ENCODE data around the gene SF3B4. TPM values are rescaled to one million over a fixed set of nuclear protein-coding genes. Genes with fewer than 3 reads are reported as not detected.
A peak's percentile ranks its signal among the peaks of the same experiment; 100 is the strongest.

SF3B4 gene
- total RNA-seq, 1 experiment from 2014 or later, result 42.3 TPM

DNA sequence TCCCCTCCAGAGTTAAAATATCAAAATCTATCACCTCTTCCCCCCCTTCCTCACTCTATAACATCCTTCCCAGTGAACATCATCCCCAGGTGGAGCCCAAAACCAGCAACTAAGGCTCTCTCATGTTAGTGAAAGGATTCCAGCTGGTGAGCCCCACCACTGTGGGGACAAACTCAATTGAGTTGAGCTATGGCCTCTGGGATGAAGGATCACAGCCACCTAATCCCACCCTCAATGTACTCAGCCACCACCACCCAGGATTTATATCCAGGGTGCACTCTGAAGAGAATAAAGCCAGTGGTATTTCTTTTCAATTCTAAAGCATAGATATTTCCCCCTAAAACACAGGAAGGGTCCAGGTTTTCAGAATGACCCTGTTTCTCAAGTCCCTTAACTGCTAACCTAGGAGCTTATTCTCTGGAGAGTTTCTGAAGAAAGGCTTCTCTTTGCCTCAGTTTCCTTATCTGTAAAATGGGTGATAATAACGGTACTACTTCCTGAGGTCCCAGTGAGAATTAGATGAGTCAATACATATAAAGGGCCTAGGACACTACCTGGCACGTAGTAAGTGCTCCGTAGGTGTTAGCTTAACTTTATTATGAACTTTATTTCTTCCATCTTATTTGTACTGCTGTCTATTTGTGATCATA lies 43.9 kb downstream of the SF3B4 start:
- Histone ChIP-seq H3K27me3 (no peaks in the 10 kb centered on the region), H3K9me3 (no peaks in the 10 kb centered on the region), H3K4me3 (peak overlapping the region; percentile 68; the same call in 1 of the 2 replicates), H3K36me3 (no peaks in the 10 kb centered on the region)
- DNase-seq, result no peak

DNA sequence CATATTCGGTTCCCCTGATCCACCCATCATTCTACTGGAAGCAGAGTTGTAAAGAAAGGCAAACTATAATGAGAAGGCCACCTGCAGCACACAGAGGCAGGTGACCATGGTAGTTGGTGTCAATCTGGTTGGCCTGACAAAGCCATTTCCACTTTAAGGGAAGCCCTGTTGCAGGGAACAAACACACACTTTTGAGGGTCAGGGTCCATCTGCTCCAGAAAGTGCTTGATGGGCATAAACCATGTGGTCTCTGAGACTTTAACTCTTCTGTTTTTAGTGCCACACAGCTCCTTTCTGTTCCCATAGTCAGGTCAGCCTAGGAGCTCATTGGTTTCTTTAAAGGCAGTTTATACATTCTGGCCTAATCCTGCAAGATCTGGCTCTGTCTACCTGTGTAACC lies 45.7 kb downstream of the SF3B4 start:
- H3K4me3 ChIP-seq, result no peak overlapping the region
- no peak for DNase-seq
- H3K27me3 ChIP-seq, result no peaks in the 10 kb centered on the region
- no peaks in the 10 kb centered on the region for H3K36me3 ChIP-seq
- H3K9me3 ChIP-seq, result no peaks in the 10 kb centered on the region

DNA sequence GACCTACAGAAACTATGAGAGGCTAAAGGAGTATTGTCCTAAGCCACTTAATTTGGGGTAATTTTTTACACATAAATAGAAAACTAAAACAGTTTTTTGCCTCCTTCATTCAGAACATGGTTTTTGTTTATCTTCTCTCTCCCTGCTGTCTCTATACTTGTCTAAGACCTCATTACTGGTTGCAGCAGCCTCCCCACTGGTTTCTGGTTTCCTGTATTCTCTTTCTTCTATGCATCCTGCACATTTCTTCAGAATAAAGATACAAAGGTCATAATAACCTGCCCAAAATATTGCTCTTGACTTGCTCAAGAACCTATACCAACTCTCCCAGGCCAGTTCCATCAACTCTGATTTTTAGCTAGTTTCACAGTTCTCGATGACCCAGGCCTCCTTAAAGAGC lies 48.0 kb downstream of the SF3B4 start:
- Histone ChIP-seq H3K9me3 (no peaks in the 10 kb centered on the region), H3K27me3 (no peaks in the 10 kb centered on the region)

DNA sequence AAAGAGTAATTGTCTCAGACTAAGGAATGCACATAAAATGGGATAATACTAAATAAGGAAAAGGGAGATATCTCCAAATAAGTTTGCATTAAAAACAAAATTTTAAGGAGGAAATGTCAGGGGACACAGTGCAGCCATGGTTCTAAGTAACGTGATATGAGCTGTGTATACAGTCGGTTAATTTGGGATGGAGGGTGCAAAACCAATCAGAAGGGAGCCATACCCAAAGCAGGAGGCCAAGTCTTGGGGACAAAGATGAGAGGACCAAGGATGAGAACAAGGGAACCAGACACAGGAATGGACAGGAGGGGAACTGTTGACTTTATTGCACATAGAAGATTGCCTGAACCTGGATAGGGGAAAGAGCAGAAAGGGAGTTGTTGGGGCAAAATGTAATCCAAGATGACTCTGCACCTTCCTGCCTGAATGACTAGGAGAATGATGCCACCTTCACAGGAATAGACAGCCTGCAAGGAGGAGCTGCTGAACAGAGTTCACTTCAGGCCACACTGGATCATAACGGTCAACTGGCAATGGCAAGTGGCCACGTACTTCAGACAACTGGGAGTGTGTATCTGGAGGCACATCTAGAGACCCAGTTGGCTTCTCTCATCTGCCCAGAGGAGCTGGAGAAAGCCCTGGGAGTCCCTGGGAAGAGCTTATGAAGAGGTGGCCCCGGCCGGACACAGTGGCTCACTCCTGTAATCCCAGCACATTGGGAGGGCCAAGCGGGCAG lies 50.2 kb downstream of the SF3B4 start:
- Histone ChIP-seq H3K36me3 (no peaks in the 10 kb centered on the region), H3K27me3 (no peaks in the 10 kb centered on the region), H3K9me3 (no peaks in the 10 kb centered on the region), H3K4me3 (no peak overlapping the region)
- no peak for DNase-seq

More for the DNA sequence above, 48.0 kb downstream of the SF3B4 start:
- Histone ChIP-seq H3K36me3 (no peaks in the 10 kb centered on the region), H3K4me3 (no peak overlapping the region)
- DNase-seq, result no peak

Other genes starting within 250 kb of the SF3B4 start
- gene FCGR1A, start 145.1 kb downstream of the SF3B4 start, total RNA-seq (2014; rRNA removed; shearing (Covaris generic); ENCODE audit: low replicate concordance), result not detected in 2 replicates
- gene BOLA1, start 28.2 kb downstream of the SF3B4 start, total RNA-seq (2014; rRNA removed; shearing (Covaris generic); ENCODE audit: low replicate concordance), result 9.5 and 33.3 TPM in 2 replicates
- 0.16 TPM in 1 of 2 replicates, not detected in the other for gene SV2A, start 10.0 kb downstream of the SF3B4 start, total RNA-seq (2014; rRNA removed; shearing (Covaris generic); ENCODE audit: low replicate concordance)
- gene MTMR11, start 9.1 kb upstream of the SF3B4 start, total RNA-seq (2014; rRNA removed; shearing (Covaris generic); ENCODE audit: low replicate concordance), result 0.35 and 3.0 TPM in 2 replicates
- gene OTUD7B, start 82.9 kb upstream of the SF3B4 start, total RNA-seq (2014; rRNA removed; shearing (Covaris generic); ENCODE audit: low replicate concordance), result 6.5 and 9.0 TPM in 2 replicates
- 26.4 and 47.3 TPM in 2 replicates for gene VPS45, start 140.0 kb upstream of the SF3B4 start, total RNA-seq (2014; rRNA removed; shearing (Covaris generic); ENCODE audit: low replicate concordance)
- 9.9 and 15.8 TPM in 2 replicates for gene PLEKHO1, start 222.1 kb upstream of the SF3B4 start, total RNA-seq (2014; rRNA removed; shearing (Covaris generic); ENCODE audit: low replicate concordance)

All from MG63 (cell line).